GM10248 (cell line): ENCODE measurements around the gene FCER2.
"Not testable (repeated sequence)": the region's sequence is repeated elsewhere in the genome, so short reads cannot be mapped to it uniquely, and the experiment has no call there.

Experiments used
- CTCF ChIA-PET: fragments of 300-600 bp; sonication (Branson Sonifier 250); formaldehyde crosslinking; extraction: SDS; loops from one replicate; lab custom pipeline; 2021; ENCODE audit warnings: antibody characterized with exemption; lab: Yijun Ruan, JAX
- POLR2A ChIA-PET: fragments of 350-650 bp; sonication (Branson Sonifier 250); formaldehyde crosslinking; extraction: SDS; loops from one replicate; lab custom pipeline; 2020; ENCODE audit warnings: antibody characterized with exemption; lab: Yijun Ruan, JAX
- DNase-seq: peaks from one replicate; pipeline ENCODE4 v3.0.0; 2012; ENCODE audit errors: extremely low spot score
- TF ChIP-seq, protein P1 (sequence below): IDR thresholded peaks from 2 replicates; pipeline ENCODE4 v1.5.1; 2012; ENCODE audit warnings: mild to moderate bottlenecking, low read depth; ENCODE audit errors: extremely low read depth, missing control alignments, control extremely low read depth

Gene FCER2

DNA sequence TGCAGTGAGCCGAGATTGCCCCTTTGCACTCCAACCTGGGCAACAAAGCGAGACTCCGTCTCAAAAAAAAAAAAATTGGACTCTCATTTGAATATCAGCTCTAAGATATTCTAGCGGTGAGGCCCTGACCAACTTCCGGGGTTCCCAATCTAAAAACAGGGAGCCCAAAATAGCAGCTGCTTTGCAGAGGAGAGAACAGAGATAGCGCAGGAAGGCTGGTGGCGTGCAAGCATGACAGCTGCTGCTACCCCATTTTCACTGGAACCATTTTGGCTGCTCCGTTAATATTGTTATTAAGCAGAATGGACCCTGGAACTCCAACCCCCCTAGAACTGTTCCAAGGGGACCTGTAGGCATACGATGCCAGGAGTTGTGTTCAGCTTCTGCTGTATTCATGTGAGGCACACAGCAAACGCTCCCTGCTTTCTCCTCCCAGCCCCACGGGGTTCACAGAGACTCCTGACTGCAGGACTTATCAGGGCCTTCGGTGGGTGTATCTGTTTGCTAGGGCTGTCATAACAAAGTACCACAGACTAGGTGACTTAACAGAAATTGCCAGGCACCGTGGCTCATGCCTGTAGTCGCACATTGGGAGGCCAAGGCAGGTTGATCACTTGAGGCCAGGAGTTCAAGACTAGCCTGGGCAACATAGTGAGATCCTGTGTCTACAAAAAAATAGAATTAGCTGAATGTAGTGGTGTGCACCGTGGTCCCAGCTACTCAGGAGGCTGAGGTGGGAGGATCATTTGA is 53.5 kb downstream of the FCER2 start:
- POLR2A ChIA-PET, result no interaction called here
- CTCF ChIA-PET, result interaction anchor here (0.8 to 1.7 kb wide), 4 partner anchors 16 to 183 kb away, joined by 3 to 5 read pairs (median 4); partner anchors contain the start of gene TRAPPC5
- TF ChIP-seq, protein P1, sequence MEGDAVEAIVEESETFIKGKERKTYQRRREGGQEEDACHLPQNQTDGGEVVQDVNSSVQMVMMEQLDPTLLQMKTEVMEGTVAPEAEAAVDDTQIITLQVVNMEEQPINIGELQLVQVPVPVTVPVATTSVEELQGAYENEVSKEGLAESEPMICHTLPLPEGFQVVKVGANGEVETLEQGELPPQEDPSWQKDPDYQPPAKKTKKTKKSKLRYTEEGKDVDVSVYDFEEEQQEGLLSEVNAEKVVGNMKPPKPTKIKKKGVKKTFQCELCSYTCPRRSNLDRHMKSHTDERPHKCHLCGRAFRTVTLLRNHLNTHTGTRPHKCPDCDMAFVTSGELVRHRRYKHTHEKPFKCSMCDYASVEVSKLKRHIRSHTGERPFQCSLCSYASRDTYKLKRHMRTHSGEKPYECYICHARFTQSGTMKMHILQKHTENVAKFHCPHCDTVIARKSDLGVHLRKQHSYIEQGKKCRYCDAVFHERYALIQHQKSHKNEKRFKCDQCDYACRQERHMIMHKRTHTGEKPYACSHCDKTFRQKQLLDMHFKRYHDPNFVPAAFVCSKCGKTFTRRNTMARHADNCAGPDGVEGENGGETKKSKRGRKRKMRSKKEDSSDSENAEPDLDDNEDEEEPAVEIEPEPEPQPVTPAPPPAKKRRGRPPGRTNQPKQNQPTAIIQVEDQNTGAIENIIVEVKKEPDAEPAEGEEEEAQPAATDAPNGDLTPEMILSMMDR, result no peak
- no peak for DNase-seq

DNA sequence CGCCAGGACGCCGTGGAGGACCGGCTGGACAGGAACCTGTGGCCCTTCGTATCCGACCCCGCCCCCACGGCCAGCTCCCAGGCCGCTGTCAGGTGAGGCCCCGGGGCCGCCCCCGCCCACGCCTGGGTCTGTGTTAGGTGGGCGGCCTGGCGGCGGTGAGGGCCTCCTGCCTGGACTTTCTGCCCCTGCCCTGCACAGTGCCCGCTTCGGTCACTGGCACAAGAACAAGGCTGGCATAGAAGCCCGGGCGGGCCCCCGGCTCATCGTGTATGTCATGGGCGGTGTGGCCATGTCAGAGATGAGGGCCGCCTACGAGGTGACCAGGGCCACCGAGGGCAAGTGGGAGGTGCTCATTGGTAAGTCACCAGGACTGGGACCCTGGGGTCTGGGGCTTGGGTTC is 54.8 kb downstream of the FCER2 start:
- DNase-seq, result no peak
- TF ChIP-seq, protein P1, result no peak
- CTCF ChIA-PET, result no interaction called here
- POLR2A ChIA-PET, result no interaction called here

DNA sequence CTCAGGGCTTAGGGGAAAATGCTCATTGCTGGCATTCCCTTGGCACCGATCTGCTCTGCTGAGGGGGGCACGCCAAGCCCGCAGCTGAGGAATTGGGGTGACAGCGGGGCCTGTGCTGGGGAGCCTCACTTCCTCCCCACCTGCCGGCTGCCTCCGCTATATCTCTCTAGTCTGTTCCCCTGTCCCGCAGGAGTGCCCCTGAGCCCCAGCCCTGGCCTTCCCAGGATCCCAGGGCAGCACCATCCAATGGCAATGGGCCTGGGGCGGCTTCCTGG is 55.6 kb downstream of the FCER2 start:
- DNase-seq, result no peak
- TF ChIP-seq, protein P1, result no peak
- ChIA-PET POLR2A (no interaction called here), CTCF (no interaction called here)

DNA sequence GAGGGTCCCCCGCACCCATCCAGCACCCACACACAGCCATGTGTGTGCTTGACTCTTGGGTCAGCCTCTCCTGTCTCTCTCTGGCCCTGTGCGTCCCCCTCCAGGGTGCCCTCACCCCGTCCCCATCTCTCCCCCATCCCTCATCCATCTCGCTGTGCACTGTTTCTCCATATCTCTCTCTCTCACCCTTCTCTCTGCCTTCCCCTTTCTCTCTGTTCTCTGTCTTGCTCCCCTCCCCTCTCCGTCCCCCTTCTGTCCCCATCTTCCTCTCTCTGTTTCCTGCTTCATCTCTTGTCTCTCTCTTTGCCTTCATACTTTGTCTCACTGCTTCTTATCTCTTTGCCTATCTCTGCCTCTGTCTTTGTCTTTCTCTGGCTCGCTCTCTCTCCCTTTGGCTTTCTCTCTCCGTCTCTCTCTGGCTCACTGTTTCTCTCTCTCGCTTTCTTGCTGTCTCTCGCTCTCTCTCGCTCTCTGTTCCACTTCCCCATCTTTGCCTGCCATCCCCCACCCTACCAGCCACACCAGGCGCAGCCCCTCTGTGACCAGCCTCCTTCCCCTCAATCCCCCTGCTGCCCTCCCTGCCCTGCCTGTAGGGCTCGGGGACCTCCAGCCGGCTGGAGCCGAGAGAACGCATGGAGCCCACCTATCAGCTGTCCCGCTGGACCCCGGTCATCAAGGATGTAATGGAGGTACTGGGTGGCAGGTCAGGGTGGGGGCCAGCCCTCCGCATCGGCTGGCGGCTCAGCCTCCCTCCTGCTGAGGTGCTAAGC is 56.1 kb downstream of the FCER2 start:
- TF ChIP-seq, protein P1, result no peak
- DNase-seq, result no peak
- POLR2A ChIA-PET, result no interaction called here
- CTCF ChIA-PET, result no interaction called here

DNA sequence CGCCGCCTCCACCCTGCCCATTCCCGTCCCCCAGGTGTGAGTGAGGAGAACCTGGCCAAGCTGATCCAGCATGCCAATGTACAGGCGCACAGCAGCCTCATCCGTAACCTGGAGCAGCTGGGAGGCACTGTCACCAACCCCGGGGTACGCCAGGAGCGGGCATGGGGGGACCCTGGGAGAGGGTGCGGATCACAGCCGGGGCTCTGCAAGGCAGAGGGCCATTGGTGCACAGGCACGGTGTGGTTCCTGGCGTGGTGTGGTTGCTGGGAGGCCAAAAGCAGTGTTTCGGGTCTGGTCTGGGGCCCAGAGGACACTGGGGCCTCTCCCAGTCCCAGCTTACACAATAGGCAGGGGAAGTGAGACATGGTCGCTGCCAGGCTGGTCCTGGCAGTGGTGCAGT is 56.8 kb downstream of the FCER2 start:
- POLR2A ChIA-PET, result interaction anchor here (0.6 kb wide), 1 partner anchor 81 kb away, joined by 4 read pairs; no protein-coding TSS in a partner anchor
- no peak for DNase-seq
- CTCF ChIA-PET, result interaction anchor here (1.0 kb wide), 1 partner anchor 11 kb away, joined by 3 read pairs; no protein-coding TSS in a partner anchor

DNA sequence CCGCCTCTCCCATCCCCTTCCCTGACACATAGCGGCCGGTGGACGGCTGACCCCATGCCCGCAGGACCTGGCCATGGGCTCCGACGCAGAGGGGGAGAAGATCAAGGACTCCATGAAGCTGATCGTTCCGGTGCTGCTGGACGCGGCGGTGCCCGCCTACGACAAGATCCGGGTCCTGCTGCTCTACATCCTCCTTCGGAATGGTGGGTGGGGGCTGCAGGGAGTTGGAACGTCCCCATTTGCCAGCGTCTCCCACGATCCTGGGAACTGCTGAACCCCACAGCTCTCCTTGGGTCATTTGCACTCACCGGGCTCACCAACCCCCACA is 57.4 kb downstream of the FCER2 start:
- POLR2A ChIA-PET, result no interaction called here
- CTCF ChIA-PET, result interaction anchor here (1.0 to 3.3 kb wide), 3 partner anchors 8 to 156 kb away, joined by 3 to 15 read pairs (median 3); no protein-coding TSS in a partner anchor
- DNase-seq, result no peak
- TF ChIP-seq, protein P1, result no peak

More for the DNA sequence above, 56.8 kb downstream of the FCER2 start:
- TF ChIP-seq, protein P1, result no peak

DNA sequence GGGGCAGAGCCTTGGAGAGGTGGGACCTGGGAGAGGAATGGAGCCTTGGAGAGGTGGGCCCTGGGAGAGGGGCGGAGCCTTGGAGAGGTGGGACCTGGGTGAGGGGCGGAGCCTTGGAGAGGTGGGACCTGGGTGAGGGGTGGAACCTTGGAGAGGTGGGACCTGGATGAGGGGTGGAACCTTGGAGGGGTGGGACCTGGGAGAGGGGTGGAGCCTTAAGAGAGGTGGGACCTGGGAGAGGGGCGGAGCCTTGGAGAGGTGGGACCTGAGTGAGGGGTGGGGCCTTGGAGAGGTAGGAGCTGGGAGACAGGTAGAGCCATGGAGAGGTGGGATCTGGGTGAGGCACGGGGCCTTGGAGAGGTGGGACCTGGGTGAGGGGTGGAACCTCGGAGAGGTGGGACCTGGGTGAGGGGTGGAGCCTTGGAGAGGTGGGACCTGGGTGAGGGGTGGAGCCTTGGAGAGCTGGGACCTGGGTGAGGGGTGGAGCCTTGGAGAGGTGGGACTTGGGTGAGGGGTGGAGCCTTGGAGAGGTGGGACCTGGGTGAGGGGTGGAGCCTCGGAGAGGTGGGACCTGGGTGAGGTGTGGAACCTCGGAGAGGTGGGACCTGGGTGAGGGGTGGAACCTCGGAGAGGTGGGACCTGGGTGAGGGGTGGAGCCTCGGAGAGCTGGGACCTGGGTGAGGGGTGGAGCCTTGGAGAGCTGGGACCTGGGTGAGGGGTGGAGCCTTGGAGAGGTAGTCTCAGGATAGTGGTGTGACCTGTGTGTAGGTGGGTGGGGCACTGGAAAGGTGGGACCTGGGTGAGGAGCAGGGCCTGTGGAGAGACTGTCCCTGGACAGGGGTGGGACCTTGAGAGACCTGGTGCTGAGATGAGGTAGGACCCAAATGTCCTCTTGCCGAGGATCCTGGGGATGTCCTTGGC is 58.0 kb downstream of the FCER2 start:
- CTCF ChIA-PET, result interaction anchor here (1.0 to 3.3 kb wide), 3 partner anchors 9 to 156 kb away, joined by 3 to 15 read pairs (median 3); no protein-coding TSS in a partner anchor
- POLR2A ChIA-PET, result not testable (repeated sequence)

More for the DNA sequence above, 58.0 kb downstream of the FCER2 start:
- DNase-seq, result not testable (repeated sequence)
